Loucy (cell line): ENCODE data around the gene PDZD7.

Experiments used
- H2AFZ ChIP-seq: fragments of 200-600 bp; sonication (generic); 2 replicates; pipeline ENCODE4 v1.6.0; 2016; ENCODE audit warnings: antibody characterized with exemption, mild to moderate bottlenecking, low read length, moderate library complexity
- H3F3A ChIP-seq: fragments of 200-600 bp; 2 replicates; pipeline ENCODE4 v1.6.0; 2016; ENCODE audit warnings: antibody characterized with exemption, low read depth, mild to moderate bottlenecking
- H3K27me3 ChIP-seq: fragments of 200-600 bp; sonication (generic); 2 replicates; pipeline ENCODE4 v1.6.1; 2014; ENCODE audit warnings: low read length, mild to moderate bottlenecking; ENCODE audit not compliant: insufficient read depth, poor library complexity, severe bottlenecking
- H3K36me3 ChIP-seq: fragments of 200-600 bp; sonication (generic); 2 replicates; pipeline ENCODE4 v1.6.1; 2016; ENCODE audit warnings: low read length; ENCODE audit not compliant: insufficient read depth
- H3K4me1 ChIP-seq: fragments of 200-600 bp; sonication (generic); 2 replicates; pipeline ENCODE4 v1.5.1; 2014; ENCODE audit warnings: low read length, mild to moderate bottlenecking; ENCODE audit not compliant: insufficient read depth, poor library complexity, severe bottlenecking
- H3K4me2 ChIP-seq: fragments of 200-600 bp; sonication (generic); 2 replicates; pipeline ENCODE4 v1.6.0; 2014; ENCODE audit warnings: antibody characterized with exemption, low read length, low read depth, mild to moderate bottlenecking; ENCODE audit not compliant: poor library complexity, severe bottlenecking
- H3K4me3 ChIP-seq: fragments of 200-600 bp; sonication (generic); 2 replicates; pipeline ENCODE4 v1.5.1; 2014; ENCODE audit warnings: low read length, mild to moderate bottlenecking, mixed read lengths; ENCODE audit not compliant: poor library complexity, severe bottlenecking
- H3K79me2 ChIP-seq: fragments of 200-600 bp; sonication (generic); 2 replicates; pipeline ENCODE4 v1.6.1; 2014; ENCODE audit warnings: low read length; ENCODE audit not compliant: insufficient read depth
- H3K9ac ChIP-seq: fragments of 200-600 bp; sonication (generic); 2 replicates; pipeline ENCODE4 v1.6.0; 2014; ENCODE audit warnings: mild to moderate bottlenecking, low read depth, low read length, moderate library complexity; ENCODE audit not compliant: poor library complexity, severe bottlenecking
- H3K9me2 ChIP-seq: fragments of 200-600 bp; sonication (generic); replicated peaks from 2 replicates; pipeline ENCODE4 v1.6.1; 2016; ENCODE audit warnings: low read depth, low read length, mixed read lengths
- H3K9me3 ChIP-seq: fragments of 200-600 bp; sonication (generic); 2 replicates; pipeline ENCODE4 v1.6.1; 2014; ENCODE audit warnings: mild to moderate bottlenecking, antibody characterized with exemption, low read length, low read depth; ENCODE audit not compliant: insufficient read depth
- H4K20me1 ChIP-seq: fragments of 200-600 bp; sonication (generic); 2 replicates; pipeline ENCODE4 v1.6.0; 2014; ENCODE audit warnings: antibody characterized with exemption, low read length, mild to moderate bottlenecking; ENCODE audit not compliant: insufficient read depth, poor library complexity, severe bottlenecking
- EZH2phosphoT487 ChIP-seq: fragments of 200-600 bp; IDR thresholded peaks from 2 replicates; pipeline ENCODE4 v1.6.1; 2018; ENCODE audit warnings: antibody characterized with exemption, mild to moderate bottlenecking, moderate library complexity, borderline replicate concordance
- TF ChIP-seq, protein P1 (sequence below): fragments of 200-600 bp; sonication (generic); conservative IDR thresholded peaks from 2 replicates; pipeline ENCODE4 v1.5.1; 2014; ENCODE audit warnings: mild to moderate bottlenecking, antibody characterized with exemption, low read length

The PDZD7 gene

DNA sequence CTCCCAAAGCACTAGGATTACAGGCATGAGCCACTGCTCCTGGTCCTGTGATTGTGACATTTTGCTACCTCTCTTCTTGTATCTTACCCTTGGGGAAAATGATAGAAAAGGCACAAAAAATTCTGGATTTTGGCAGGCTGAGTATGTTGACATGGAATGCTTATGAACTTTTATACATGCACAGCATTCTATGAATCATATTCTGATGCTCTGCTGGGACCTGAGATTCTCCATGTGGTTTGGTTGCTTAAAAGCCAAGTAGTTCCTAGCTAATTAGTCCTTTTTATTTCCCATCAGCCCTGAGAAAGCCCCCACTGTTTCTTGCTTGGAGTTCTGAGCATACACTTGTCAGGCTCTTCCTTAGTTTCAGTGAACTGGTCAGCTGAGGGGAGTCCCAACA, 22.6 kb upstream of the PDZD7 start:
- Histone ChIP-seq H3K27me3 (no peaks in the 10 kb centered on the region), H3K9ac (no peak overlapping the region), H3F3A (no peaks in the 10 kb centered on the region), H2AFZ (no peak overlapping the region), H3K4me3 (no peak overlapping the region), H3K4me2 (no peak overlapping the region), H3K79me2 (peaks cover 61% of the 10 kb centered on the region), H4K20me1 (peaks cover 20% of the 10 kb centered on the region), H3K9me3 (no peaks in the 10 kb centered on the region), H3K4me1 (peaks cover 42% of the 10 kb centered on the region), H3K9me2 (no peaks in the 10 kb centered on the region), H3K36me3 (no peaks in the 10 kb centered on the region)
- TF ChIP-seq, protein P1, sequence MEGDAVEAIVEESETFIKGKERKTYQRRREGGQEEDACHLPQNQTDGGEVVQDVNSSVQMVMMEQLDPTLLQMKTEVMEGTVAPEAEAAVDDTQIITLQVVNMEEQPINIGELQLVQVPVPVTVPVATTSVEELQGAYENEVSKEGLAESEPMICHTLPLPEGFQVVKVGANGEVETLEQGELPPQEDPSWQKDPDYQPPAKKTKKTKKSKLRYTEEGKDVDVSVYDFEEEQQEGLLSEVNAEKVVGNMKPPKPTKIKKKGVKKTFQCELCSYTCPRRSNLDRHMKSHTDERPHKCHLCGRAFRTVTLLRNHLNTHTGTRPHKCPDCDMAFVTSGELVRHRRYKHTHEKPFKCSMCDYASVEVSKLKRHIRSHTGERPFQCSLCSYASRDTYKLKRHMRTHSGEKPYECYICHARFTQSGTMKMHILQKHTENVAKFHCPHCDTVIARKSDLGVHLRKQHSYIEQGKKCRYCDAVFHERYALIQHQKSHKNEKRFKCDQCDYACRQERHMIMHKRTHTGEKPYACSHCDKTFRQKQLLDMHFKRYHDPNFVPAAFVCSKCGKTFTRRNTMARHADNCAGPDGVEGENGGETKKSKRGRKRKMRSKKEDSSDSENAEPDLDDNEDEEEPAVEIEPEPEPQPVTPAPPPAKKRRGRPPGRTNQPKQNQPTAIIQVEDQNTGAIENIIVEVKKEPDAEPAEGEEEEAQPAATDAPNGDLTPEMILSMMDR: no peak
- TF ChIP-seq EZH2phosphoT487: no peak

DNA sequence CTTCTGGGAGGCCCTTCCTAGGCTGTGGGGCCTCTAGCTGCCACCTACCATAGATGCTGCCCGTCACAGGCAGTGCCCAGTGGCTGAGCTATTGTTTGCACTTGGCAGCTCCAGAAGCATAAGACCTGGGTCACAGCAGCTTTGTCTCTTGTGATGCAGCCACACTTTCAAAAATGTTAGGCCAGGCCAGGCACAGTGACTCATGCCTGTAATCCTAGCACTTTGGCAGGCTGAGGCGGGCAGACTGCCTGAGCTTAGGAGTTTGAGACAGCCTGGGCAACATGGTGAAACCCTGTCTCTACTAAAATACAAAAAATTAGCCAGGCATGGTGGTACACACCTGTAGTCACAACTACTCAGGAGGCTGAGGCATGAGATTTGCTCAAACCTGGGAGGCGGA, 21.4 kb upstream of the PDZD7 start:
- Histone ChIP-seq H3K27me3 (no peaks in the 10 kb centered on the region), H4K20me1 (peaks cover 18% of the 10 kb centered on the region), H3K4me2 (peak overlapping the region; percentile 14), H3K4me3 (no peak overlapping the region), H3K9ac (no peak overlapping the region), H3K79me2 (peaks cover 49% of the 10 kb centered on the region), H2AFZ (no peak overlapping the region), H3F3A (no peaks in the 10 kb centered on the region), H3K4me1 (peaks cover 33% of the 10 kb centered on the region), H3K9me3 (no peaks in the 10 kb centered on the region), H3K9me2 (no peaks in the 10 kb centered on the region), H3K36me3 (no peaks in the 10 kb centered on the region)
- TF ChIP-seq, protein P1: no peak
- TF ChIP-seq EZH2phosphoT487: no peak

DNA sequence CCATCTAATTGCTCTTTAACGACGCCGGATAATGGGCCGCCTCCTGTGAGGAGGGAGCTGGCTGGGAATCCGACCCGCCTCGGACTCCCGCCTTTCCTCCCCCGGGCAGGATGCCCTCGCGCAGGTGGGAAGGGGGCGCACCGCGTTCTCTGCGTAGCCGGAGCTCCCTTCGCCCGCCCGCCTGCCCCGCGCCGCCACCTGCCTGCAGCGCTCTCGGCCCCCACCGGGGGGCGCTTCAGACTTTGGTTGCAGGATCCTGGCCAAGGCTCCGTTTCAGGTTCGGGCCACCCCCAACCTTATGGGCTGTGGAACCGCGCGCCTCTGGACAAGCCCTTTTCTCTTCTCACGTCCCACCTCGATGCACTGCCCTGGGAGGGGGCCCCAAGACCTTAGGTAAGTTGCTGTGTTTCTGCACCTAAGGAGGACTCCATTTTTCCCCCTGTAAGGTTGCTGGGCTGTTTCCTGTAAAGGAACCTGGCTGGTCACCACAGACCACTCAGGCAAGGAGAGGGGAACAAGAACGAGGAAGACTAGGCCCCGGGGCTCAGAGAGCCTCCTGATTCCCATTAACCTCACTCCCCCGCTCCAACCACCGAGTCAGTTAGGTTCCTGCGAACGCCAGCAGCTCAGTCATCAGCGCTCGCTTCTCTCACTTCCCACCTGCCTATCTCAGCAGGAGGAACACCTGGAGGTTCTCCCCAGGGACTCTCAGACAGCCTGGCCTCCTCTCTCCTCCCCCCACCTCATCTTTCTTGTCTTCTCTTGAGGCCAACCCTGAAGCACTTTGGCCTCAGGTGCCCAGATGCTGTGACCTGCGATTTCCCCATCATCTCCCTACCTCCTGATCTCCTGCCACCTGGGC, 19.5 kb upstream of the PDZD7 start:
- no peak overlapping the region for H3K4me3 ChIP-seq
- H3K36me3 ChIP-seq: no peaks in the 10 kb centered on the region
- H3K4me2 ChIP-seq: no peak overlapping the region
- H3K9me2 ChIP-seq: no peaks in the 10 kb centered on the region
- H3K9ac ChIP-seq: no peak overlapping the region
- H4K20me1 ChIP-seq: peaks cover 7% of the 10 kb centered on the region
- peaks cover 30% of the 10 kb centered on the region; the same call in 1 of the 2 replicates for H3K79me2 ChIP-seq
- H3F3A ChIP-seq: no peaks in the 10 kb centered on the region
- no peaks in the 10 kb centered on the region for H3K27me3 ChIP-seq
- H2AFZ ChIP-seq: no peak overlapping the region
- peaks cover 15% of the 10 kb centered on the region for H3K4me1 ChIP-seq
- H3K9me3 ChIP-seq: no peaks in the 10 kb centered on the region
- TF ChIP-seq, protein P1: peak; percentile 78
- TF ChIP-seq EZH2phosphoT487: no peak
